Fibroblast of gingiva (primary cell): ENCODE data around the gene LCN15.
"Not testable (repeated sequence)": the region's sequence is repeated elsewhere in the genome, so short reads cannot be mapped to it uniquely, and the experiment has no call there.

Experiments used
- DNase-seq: peaks from one replicate; pipeline ENCODE4 v3.0.0-alpha.2; 2011; ENCODE audit warnings: low read depth

Gene LCN15

GRCh38 chr9:136774416-136775045 is 10.2 kb upstream of the LCN15 start:
- DNase-seq, result no peak

- DNase-seq, result no peak
Measured at GRCh38 chr9:136773386-136774044, 9.2 kb upstream of the LCN15 start.

- no peak for DNase-seq
Measured at GRCh38 chr9:136771907-136772415, 7.6 kb upstream of the LCN15 start.

- no peak for DNase-seq
Measured at GRCh38 chr9:136769710-136770191, 5.4 kb upstream of the LCN15 start.

GRCh38 chr9:136766410-136767120 is 2.2 kb upstream of the LCN15 start:
- peak; percentile 30 for DNase-seq

- not testable (repeated sequence) for DNase-seq
Measured at GRCh38 chr9:136765745-136766409, 1.6 kb upstream of the LCN15 start.

GRCh38 chr9:136765041-136765440 is 723 bp upstream of the LCN15 start:
- DNase-seq, result no peak

GRCh38 chr9:136763649-136764035 is 676 bp downstream of the LCN15 start:
- DNase-seq, result no peak

GRCh38 chr9:136762915-136763648 is 1.2 kb downstream of the LCN15 start:
- no peak for DNase-seq

- DNase-seq, result no peak
Measured at GRCh38 chr9:136762221-136762691, 2.1 kb downstream of the LCN15 start.

GRCh38 chr9:136761545-136761981 is 2.8 kb downstream of the LCN15 start:
- DNase-seq, result no peak

GRCh38 chr9:136760834-136761544 is 3.3 kb downstream of the LCN15 start:
- peak; percentile 55 for DNase-seq

GRCh38 chr9:136760424-136760823 is 3.9 kb downstream of the LCN15 start:
- no peak for DNase-seq

GRCh38 chr9:136759436-136760325 is 4.6 kb downstream of the LCN15 start:
- no peak for DNase-seq

- DNase-seq, result no peak
Measured at GRCh38 chr9:136759001-136759400, 5.3 kb downstream of the LCN15 start.

GRCh38 chr9:136757751-136758140 is 6.6 kb downstream of the LCN15 start:
- DNase-seq, result no peak

GRCh38 chr9:136757328-136757727 is 7.0 kb downstream of the LCN15 start:
- no peak for DNase-seq

GRCh38 chr9:136756836-136757235 is 7.5 kb downstream of the LCN15 start:
- DNase-seq, result no peak

- no peak for DNase-seq
Measured at GRCh38 chr9:136756134-136756438, 8.2 kb downstream of the LCN15 start.
